ENCODE data around the gene FOXP1. TPM values are rescaled to one million over a fixed set of nuclear protein-coding genes. Genes with fewer than 3 reads are reported as not detected.

FOXP1 gene
- total RNA-seq, 1 donor from 2014 or later = 113 TPM

GRCh38 chr3:71548705-71549384, 34.7 kb downstream of the FOXP1 start:
- no peak overlapping the region for H3K4me3 Mint-ChIP-seq
- DNase-seq (ENCODE audit: extremely low spot score, unreplicated experiment) = no peak
- H3K9me3 Mint-ChIP-seq = no peaks in the 10 kb centered on the region
- H3K27me3 Mint-ChIP-seq = no peaks in the 10 kb centered on the region
- peaks cover 7% of the 10 kb centered on the region for H3K36me3 Mint-ChIP-seq
- no peak overlapping the region for H3K27ac Mint-ChIP-seq
- peaks cover 12% of the 10 kb centered on the region for H3K4me1 Mint-ChIP-seq (ENCODE audit: unreplicated experiment)
- no peak for TF ChIP-seq CTCF (conservative IDR thresholded peaks at IDR 0.05)

GRCh38 chr3:71547249-71548198, 36.0 kb downstream of the FOXP1 start:
- DNase-seq (ENCODE audit: extremely low spot score, unreplicated experiment) = no peak
- Mint-ChIP-seq H3K4me3 (no peak overlapping the region), H3K27me3 (no peaks in the 10 kb centered on the region), H3K36me3 (peaks cover 7% of the 10 kb centered on the region), H3K4me1 (ENCODE audit: unreplicated experiment) (peaks cover 16% of the 10 kb centered on the region), H3K9me3 (no peaks in the 10 kb centered on the region), H3K27ac (no peak overlapping the region)
- TF ChIP-seq CTCF (conservative IDR thresholded peaks at IDR 0.05) = no peak

GRCh38 chr3:71546821-71547220, 36.7 kb downstream of the FOXP1 start:
- Mint-ChIP-seq H3K27me3 (no peaks in the 10 kb centered on the region), H3K4me1 (ENCODE audit: unreplicated experiment) (peaks cover 20% of the 10 kb centered on the region), H3K36me3 (peaks cover 6% of the 10 kb centered on the region), H3K27ac (no peak overlapping the region), H3K9me3 (no peaks in the 10 kb centered on the region), H3K4me3 (no peak overlapping the region)
- no peak for TF ChIP-seq CTCF (conservative IDR thresholded peaks at IDR 0.05)
- DNase-seq (ENCODE audit: extremely low spot score, unreplicated experiment) = no peak

GRCh38 chr3:71545330-71545729, 38.2 kb downstream of the FOXP1 start:
- TF ChIP-seq CTCF (conservative IDR thresholded peaks at IDR 0.05) = no peak
- H3K4me3 Mint-ChIP-seq = no peak overlapping the region
- H3K9me3 Mint-ChIP-seq = no peaks in the 10 kb centered on the region
- peaks cover 4% of the 10 kb centered on the region for H3K36me3 Mint-ChIP-seq
- H3K27me3 Mint-ChIP-seq = no peaks in the 10 kb centered on the region
- H3K4me1 Mint-ChIP-seq (ENCODE audit: unreplicated experiment) = peaks cover 32% of the 10 kb centered on the region
- H3K27ac Mint-ChIP-seq = no peak overlapping the region
- DNase-seq (ENCODE audit: extremely low spot score, unreplicated experiment) = no peak

GRCh38 chr3:71543371-71544016, 40.0 kb downstream of the FOXP1 start:
- no peak for TF ChIP-seq CTCF (conservative IDR thresholded peaks at IDR 0.05)
- Mint-ChIP-seq H3K36me3 (peaks cover 4% of the 10 kb centered on the region), H3K4me1 (ENCODE audit: unreplicated experiment) (peaks cover 32% of the 10 kb centered on the region), H3K27ac (no peak overlapping the region), H3K9me3 (no peaks in the 10 kb centered on the region), H3K4me3 (no peak overlapping the region), H3K27me3 (no peaks in the 10 kb centered on the region)
- no peak for DNase-seq (ENCODE audit: extremely low spot score, unreplicated experiment)

Measured in type B pancreatic cell (in vitro differentiated cells).